Hematopoietic multipotent progenitor cell treated with erythropoietin and hydrocortisone succinate and interleukin-3 and kit ligand, for 15 days (in vitro differentiated cells): ENCODE measurements around the gene SNX10.

Experiments
- DNase-seq: peaks from one replicate; pipeline ENCODE4 v3.0.0-alpha.2; 2015; ENCODE audit warnings: low spot score

SNX10 gene

GRCh38 chr7:26337232-26337865 is 45.7 kb downstream of the SNX10 start:
- no peak for DNase-seq

GRCh38 chr7:26340476-26341018 is 48.9 kb downstream of the SNX10 start:
- DNase-seq: no peak

- no peak for DNase-seq
These were observed 51.7 kb downstream of the SNX10 start for GRCh38 chr7:26343320-26343832.

GRCh38 chr7:26343837-26344236 is 52.2 kb downstream of the SNX10 start:
- DNase-seq: no peak

- no peak for DNase-seq
These were observed 53.5 kb downstream of the SNX10 start for GRCh38 chr7:26345202-26345601.

- DNase-seq: no peak
These were observed 54.2 kb downstream of the SNX10 start for GRCh38 chr7:26345837-26346236.

- no peak for DNase-seq
These were observed 55.0 kb downstream of the SNX10 start for GRCh38 chr7:26346611-26347203.

GRCh38 chr7:26348234-26348851 is 56.7 kb downstream of the SNX10 start:
- no peak for DNase-seq

- no peak for DNase-seq
These were observed 57.6 kb downstream of the SNX10 start for GRCh38 chr7:26349005-26349915.

GRCh38 chr7:26351171-26351570 is 59.5 kb downstream of the SNX10 start:
- no peak for DNase-seq

- DNase-seq: no peak
These were observed 64.6 kb downstream of the SNX10 start for GRCh38 chr7:26356229-26356628.

GRCh38 chr7:26356929-26357798 is 65.5 kb downstream of the SNX10 start:
- DNase-seq: no peak

- no peak for DNase-seq
These were observed 66.1 kb downstream of the SNX10 start for GRCh38 chr7:26357799-26358151.

- no peak for DNase-seq
These were observed 69.0 kb downstream of the SNX10 start for GRCh38 chr7:26360650-26361049.

- DNase-seq: no peak
These were observed 70.0 kb downstream of the SNX10 start for GRCh38 chr7:26361637-26362036.

- no peak for DNase-seq
These were observed 71.8 kb downstream of the SNX10 start for GRCh38 chr7:26363465-26363864.

- DNase-seq: peak; percentile 78
These were observed 73.6 kb downstream of the SNX10 start for GRCh38 chr7:26365077-26365900.

GRCh38 chr7:26365901-26366275 is 74.2 kb downstream of the SNX10 start:
- DNase-seq: peak; percentile 68

- no peak for DNase-seq
These were observed 75.6 kb downstream of the SNX10 start for GRCh38 chr7:26367219-26367711.

GRCh38 chr7:26368542-26368941 is 76.9 kb downstream of the SNX10 start:
- no peak for DNase-seq
